GM21619 (cell line): Measurements from ENCODE around the gene CDC6.

Source experiments
- ATAC-seq: cut with Tn5 transposase; IDR thresholded peaks from one replicate; pipeline ENCODE4 v1.9.1; 2021; ENCODE audit not compliant: unreplicated experiment

CDC6 gene

DNA sequence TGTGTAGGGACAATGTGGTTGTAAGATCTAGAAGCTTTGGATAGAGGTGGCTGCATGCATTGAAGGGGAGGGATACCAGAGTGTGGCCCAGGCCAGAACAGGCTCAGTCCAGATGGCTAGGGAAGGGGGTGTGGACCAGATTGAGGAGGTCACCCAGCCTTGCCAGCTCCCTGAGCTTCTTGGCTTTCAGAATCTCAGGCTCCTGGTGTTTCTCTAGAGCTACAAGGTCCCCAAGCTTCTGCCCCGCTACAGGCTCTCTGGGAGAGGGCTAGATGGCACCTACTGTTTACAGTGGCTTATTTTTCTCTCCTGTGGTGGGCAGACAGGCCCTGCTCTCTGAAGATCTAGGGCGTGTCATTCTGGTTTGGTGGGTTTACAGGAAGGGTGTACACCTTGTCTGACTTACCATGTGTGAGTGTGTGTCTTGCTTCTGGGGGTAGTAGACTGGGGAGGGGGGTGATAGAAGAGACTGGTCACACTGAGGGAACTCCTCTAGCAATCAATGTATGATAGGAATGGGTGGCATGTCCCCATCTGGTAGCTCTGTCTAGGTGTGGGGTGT lies 22.4 kb downstream of the CDC6 start:
- no peak for ATAC-seq

GRCh38 chr17:40310882-40311391 lies 23.3 kb downstream of the CDC6 start:
- no peak for ATAC-seq

DNA sequence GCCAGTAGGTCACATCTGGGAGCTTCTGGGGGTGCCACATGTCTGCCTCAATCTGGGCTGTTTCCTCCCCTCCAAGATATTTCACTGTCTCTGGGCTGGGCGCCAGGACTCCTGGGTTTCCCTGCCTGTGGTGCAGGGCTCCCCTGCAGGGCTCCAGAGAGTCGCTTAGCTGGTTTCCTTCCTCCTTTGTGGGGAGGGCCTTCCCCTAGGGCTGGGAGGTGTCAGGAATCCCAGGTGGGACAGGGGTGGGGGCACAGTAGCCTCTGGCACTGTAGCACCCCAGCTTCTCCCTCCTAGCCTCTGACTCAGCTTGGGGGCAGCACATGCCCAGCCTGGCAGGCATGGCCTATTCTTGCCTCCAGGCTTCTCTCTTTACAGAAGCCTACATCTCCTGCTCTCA lies 23.9 kb downstream of the CDC6 start:
- ATAC-seq: no peak

DNA sequence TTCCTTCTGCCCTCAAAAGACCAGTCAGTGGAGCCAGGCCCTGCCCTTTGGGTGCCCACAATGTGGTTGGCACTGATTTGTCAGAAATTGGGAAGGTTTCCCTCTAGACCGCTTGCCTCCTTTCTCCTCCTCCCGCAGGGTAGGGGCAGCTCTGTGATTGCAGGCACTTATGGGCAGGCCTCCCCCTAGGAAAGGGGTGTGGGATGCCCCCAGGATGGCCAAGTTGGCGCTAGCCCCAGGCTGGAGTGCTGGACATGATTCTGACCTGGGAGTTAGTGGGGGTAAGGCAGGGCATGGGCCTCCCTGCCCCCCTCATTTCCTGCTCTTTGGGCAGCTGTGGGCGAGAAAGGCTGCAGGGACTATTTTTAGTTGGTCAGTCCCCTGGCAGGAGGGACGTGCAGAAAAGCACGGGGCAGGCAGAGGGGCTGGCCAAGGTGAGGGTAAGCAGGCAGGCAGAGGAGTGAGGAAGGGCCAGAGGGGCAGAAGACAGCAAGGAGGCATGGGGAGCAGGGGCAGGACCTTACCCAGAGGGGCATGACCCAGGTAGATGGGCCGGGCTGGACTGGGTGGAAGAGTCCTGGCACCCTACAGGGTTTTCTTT lies 24.6 kb downstream of the CDC6 start:
- ATAC-seq: no peak

DNA sequence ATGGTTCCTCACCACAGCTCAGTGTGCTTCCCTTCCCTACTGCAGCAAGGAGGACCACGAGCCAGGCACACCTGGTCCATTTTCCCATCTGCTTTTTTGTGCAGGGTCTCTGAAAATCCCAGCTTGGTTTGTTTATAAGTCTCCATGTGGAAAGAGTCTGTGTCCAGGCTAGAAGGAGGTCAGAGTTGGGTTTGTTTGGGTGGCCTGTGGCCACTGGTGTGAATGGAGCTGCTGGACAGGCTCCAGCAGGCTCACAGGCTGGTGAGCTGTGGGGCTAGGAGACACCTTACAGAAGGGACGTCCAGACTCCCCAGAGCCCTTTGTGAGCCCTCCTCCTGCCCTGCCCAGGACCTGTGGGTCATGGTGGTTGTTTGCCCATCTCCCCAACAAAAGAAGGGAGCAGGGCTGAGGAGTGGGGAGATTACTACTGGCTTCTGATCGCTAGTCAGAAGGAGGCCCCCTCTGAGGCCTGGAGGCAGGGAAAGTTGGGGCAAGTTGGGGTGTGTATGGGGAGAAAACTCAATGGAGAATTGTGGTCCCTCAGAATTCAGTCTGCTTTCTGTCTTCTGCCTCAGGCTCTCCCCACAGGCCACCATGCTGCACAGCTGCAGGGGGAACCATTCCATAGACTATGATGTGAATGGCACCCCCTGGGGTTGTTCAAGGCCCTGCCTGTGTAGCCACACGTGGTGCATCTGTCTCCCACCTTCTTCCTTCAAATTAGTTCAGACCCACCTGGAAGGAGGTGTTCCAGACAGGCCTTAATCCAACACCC lies 25.4 kb downstream of the CDC6 start:
- ATAC-seq: no peak

DNA sequence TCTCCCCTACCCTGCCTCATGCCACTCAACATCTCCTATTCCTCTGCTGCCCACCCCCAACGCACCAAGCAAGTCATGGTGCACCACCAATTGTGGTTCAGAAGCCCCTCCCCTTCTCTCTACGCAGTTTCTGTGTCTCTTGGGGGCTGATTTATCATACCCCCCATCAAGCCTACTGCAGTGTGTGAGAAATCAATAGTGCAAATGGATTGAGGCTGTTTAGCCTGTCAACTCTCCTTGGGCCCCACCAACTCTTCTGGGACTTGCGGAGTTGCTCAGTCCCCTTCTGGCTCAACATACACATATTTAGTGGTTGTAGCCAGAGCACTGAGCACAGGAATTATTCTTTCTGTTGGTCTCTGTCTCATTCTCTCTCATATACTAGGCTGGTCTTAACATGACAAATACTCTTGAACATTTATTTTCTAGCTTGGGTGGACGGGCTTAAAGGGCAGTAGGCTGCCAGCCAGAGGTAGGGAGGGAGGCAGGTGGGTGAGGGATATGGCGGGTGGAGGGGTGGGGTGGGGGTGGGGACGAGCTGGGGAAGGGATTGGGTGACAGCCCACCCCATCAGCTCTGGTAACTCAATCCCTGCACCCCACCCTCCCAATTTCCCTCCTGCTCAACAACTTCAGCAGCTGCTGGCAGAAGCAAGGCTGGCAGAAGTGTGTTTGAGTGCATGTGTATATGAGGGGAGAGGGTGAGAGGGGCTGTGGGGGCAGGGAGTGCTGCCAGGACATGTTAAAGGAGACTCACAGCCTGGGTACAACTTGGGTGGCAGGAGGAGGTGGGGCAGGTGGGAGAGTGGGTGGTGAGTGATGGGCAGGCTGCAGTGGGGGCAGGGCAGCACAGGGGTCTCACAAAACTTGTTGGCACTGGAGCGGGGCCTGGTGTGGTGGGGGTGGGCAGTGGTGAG lies 26.2 kb downstream of the CDC6 start:
- ATAC-seq: no peak

DNA sequence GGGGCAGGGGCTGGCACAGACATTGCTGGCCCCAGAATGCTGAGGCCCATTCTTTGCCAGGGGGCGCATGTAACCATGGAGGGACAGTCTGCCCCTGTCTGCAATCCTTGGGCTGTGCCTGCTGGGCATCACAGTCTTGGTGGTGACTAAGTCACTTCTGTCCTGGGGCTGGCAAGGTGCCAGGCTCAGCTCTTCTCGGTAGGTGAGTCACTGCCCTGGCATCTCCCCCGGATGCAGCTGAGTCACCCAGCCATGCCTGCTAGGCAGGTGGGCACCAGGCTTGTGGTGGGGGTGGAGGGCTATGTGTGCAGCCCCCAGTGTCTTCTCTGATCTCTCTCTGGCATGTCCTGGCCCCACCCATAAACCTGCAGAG lies 26.9 kb downstream of the CDC6 start:
- no peak for ATAC-seq

- ATAC-seq: no peak
Measured at GRCh38 chr17:40315206-40315605, 27.5 kb downstream of the CDC6 start.

GRCh38 chr17:40315678-40316570 lies 28.2 kb downstream of the CDC6 start:
- no peak for ATAC-seq

- no peak for ATAC-seq
Measured at GRCh38 chr17:40316571-40317344, 29.1 kb downstream of the CDC6 start.

GRCh38 chr17:40317345-40317873 lies 29.7 kb downstream of the CDC6 start:
- ATAC-seq: no peak

DNA sequence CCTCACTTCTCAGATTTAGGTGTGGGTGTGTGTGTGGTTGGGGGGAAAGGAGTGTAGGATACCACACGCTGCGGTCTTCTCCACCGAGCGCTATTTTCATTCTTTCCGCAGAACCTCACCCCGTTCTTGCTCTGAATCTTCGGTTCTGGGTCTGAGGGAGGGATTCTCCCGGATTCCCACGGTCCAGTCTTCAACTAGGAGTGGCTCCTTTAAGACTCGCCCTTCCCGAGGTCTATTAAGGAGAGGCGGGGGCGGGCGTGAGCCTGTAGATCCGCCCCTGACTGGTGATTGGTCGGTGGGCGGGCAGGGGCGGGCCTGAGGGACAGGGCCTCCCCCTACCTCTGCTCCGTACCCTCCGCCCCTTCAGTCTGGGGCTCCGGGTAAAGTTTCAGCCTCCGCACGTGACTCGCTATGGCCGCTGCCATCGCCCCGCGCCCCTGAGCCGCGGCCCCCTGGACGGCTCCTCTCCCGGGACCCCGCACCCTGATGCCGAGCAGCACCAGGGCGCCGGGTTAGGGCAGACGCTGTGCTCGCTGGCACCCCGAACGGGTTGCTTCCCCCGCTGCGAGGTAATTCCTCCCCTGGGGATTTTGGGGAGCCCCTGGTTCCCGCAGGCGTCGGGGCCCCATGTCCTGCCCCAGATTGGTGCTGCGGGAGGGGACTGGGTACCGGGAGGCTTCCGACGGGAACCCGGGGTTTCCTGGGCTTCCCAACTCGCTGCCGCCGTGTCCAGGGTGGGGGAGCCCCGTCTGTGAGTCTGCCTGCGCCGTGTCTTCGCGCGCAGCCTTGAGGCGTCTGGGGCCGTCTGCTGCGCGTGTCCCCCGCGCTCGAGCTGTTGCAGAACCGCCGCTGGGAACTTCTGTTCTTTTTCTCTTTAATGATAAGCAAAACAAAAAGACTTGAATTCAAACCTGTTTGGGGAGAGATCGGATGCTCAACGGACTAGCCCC lies 30.5 kb downstream of the CDC6 start:
- peak; percentile 46 for ATAC-seq

GRCh38 chr17:40318830-40319391 lies 31.2 kb downstream of the CDC6 start:
- ATAC-seq: no peak

DNA sequence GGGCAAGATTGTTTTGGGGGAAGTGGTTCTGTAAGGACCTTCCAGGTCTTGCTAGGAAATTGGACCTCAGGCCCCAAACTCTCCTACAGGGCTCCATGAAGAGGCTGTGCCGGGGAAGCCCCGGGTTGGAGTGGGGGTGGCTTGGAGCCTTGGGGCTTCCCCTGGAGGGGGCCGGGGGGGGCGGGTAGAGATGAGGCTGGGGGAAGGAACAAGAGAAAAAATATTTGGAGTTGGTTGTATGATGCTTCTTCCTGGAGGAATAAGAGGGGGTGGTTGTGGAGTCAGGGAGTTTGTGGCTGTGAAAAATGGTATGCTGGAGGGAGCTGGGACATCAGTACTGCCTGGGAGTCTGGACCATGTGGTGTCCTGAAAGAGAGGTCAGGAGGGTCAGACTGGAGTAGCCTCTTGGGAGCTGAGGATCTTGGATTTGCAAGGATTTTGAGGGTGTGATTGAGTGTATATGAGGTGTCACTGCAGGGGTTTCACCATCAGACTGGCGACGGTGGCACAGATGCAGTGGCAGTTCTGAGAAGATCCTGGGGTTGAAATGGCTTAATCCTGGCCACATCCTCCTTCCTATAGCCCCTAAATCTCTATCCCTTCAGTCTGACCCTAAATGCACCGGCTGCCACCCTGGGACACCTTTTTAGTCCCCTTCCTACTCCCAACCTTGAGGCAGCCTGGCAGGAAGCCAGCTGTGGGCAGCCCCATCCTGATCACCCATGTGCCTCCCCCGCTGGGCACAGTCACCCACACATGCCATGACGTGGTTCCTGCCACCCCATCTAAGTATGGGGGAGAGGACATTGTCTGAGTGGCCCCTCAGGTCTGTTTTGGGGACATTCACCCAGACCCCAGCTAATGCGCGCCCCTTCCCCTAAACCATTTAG lies 32.2 kb downstream of the CDC6 start:
- ATAC-seq: no peak

DNA sequence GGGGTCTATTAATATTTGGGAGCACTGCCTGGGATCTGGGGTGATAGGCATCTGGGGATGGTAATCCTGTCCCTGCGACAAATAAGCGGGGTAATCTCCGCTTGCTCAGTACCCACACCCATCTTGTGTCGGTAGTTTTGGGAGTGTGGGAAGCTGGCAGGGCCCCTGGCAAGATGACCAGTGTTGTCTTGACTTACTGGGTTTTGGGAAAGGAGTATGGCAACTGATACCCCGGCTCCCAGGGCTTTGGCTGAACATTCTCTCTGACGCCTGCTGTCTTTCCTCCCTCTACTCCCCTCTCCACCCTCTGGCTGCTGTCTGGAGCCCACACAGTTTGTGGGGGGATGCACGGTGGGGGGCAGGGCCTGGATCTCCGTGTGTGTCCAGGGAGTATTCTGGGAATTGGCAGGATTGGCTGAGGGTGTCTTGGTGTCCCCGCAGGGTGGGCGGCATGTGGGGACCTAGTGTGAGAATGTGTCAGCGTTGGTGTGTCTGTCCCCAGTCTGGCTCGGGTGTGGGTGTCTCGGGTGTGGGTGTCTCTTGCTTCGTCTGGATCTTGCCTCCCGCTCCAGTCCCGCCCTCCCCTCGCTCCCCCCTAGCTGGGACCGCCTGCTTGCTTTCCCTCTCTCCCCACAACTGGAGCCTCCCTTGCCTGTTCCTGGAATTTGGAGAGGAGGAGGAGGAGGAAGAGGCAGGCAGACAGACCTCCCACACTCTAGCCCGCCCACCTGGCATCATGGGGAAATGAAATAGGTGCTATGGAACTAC lies 33.3 kb downstream of the CDC6 start:
- ATAC-seq: no peak

DNA sequence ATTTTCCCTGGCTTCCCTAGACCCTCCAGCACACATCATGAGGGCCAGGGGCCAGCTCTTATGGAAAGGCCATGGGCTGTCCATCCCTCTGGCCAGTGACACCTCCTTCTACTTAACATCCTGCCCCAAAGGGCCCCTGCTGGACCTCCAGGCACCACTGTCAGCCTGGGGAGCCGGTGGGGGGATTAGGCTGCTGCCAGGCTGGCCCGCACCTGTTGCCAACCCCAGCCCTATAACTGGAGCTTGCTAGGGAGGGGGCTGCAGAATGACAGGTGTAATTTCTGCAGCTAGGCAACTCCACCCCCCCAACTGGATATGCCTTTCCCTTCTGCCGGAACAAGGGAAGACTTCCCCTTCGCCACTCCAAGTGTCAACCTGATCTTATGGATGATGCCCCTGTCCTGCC lies 33.8 kb downstream of the CDC6 start:
- no peak for ATAC-seq
